Measurements from ENCODE around the gene MYO3B. TPM values are rescaled to one million over a fixed set of nuclear protein-coding genes. Genes with fewer than 3 reads are reported as not detected.

MYO3B gene
- total RNA-seq, 1 experiment from 2014 or later = 0.63 TPM

DNA sequence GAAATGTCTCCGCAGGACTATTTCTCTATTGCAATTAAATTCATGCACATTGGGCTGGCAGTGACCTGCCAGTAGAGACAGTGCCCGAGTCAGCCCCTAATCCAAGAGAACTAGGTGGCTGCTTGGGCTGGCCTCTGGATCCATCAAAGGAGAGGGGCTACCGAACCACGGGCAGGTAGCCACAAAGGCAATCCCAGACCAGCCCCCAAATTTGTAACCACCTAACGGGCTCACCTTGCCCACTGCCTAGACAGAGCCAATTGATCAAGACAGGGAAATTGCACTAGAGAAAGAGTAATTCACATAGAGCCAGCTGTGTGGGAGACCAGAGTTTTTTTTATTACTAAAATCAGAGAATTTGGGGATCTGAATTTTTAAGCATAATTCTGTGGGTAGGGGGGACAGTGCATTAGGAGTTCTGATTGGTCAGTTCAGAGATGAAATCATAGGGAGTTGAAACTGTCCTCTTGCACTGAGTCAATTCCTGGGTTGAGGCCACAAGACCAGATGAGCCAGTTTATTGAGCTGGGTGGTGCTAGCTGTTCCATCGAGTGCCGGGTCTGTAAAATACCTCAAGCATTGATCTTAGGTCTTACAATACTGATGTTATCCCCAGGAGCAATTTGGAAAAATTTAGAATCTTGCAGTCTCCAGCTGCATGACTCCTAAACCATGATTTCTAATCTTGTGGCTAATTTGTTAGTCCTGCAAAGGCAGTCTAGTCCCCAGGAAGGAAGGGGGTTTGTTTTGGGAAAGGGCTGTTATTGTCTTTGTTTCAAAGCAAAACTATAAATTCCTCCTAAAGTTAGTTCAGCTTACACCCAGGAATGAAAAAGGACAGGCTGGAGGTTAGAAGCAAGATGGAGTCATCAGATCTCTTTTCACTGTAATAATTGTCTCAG, 276.8 kb downstream of the MYO3B start:
- H3K18ac ChIP-seq (ENCODE audit: insufficient read length, low read depth, low read length) = no peak overlapping the region

More for the DNA sequence above, 276.8 kb downstream of the MYO3B start:
- TF ChIP-seq, protein P1, sequence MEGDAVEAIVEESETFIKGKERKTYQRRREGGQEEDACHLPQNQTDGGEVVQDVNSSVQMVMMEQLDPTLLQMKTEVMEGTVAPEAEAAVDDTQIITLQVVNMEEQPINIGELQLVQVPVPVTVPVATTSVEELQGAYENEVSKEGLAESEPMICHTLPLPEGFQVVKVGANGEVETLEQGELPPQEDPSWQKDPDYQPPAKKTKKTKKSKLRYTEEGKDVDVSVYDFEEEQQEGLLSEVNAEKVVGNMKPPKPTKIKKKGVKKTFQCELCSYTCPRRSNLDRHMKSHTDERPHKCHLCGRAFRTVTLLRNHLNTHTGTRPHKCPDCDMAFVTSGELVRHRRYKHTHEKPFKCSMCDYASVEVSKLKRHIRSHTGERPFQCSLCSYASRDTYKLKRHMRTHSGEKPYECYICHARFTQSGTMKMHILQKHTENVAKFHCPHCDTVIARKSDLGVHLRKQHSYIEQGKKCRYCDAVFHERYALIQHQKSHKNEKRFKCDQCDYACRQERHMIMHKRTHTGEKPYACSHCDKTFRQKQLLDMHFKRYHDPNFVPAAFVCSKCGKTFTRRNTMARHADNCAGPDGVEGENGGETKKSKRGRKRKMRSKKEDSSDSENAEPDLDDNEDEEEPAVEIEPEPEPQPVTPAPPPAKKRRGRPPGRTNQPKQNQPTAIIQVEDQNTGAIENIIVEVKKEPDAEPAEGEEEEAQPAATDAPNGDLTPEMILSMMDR (conservative IDR thresholded peaks at IDR 0.05) = no peak
- Histone ChIP-seq H2AFZ (ENCODE audit: low read length) (no peak overlapping the region), H2BK12ac (ENCODE audit: insufficient read length, low read depth, low read length) (no peak overlapping the region), H2BK120ac (ENCODE audit: low read depth, low read length, poor library complexity, severe bottlenecking) (no peak overlapping the region), H3K14ac (ENCODE audit: insufficient read depth, low read length) (no peak overlapping the region), H3K27ac (ENCODE audit: insufficient read length, low read depth, low read length) (no peak overlapping the region), H3K23ac (ENCODE audit: insufficient read length, low read depth, low read length) (no peak overlapping the region), H2BK5ac (ENCODE audit: insufficient read length, low read length) (no peak overlapping the region), H2AK5ac (ENCODE audit: insufficient read length, low read length) (no peak overlapping the region), H2BK20ac (ENCODE audit: low read depth, low read length, poor library complexity, severe bottlenecking) (no peak overlapping the region), H3K4me2 (ENCODE audit: insufficient read depth, insufficient read length, low read length) (no peak overlapping the region), H3K4me1 (ENCODE audit: insufficient read depth, low read length) (no peaks in the 10 kb centered on the region), H2BK15ac (ENCODE audit: low read depth, low read length) (no peak overlapping the region), H3K79me2 (ENCODE audit: insufficient read depth, low read length) (no peaks in the 10 kb centered on the region), H3K23me2 (ENCODE audit: insufficient read length, low read depth, low read length, poor library complexity, severe bottlenecking) (no peaks in the 10 kb centered on the region), H4K91ac (ENCODE audit: insufficient read length, low read depth, low read length) (no peak overlapping the region), H3K79me1 (ENCODE audit: insufficient read depth, low read depth, low read length, poor library complexity, severe bottlenecking) (no peaks in the 10 kb centered on the region), H3K56ac (ENCODE audit: insufficient read length, low read depth, low read length) (no peak overlapping the region), H3K9me3 (ENCODE audit: control insufficient read depth, low read depth, low read length) (no peaks in the 10 kb centered on the region), H4K8ac (replicated peaks; ENCODE audit: insufficient read length, low read depth, low read length) (no peak overlapping the region), H4K20me1 (ENCODE audit: control insufficient read depth, insufficient read depth, insufficient read length) (no peaks in the 10 kb centered on the region), H3T11ph (ENCODE audit: low read length) (no peak overlapping the region), H3K27me3 (ENCODE audit: insufficient read depth, low read length) (no peaks in the 10 kb centered on the region), H4K5ac (ENCODE audit: insufficient read length, low read depth, low read length) (no peak overlapping the region), H3K9ac (ENCODE audit: extremely low read depth, insufficient read length, low read length) (no peak overlapping the region), H3K4ac (ENCODE audit: low read depth, low read length) (no peak overlapping the region)
- H3K4me3 Mint-ChIP-seq = no peak overlapping the region
- no peaks in the 10 kb centered on the region; a peak in 1 of 4 replicates for H3K4me1 Mint-ChIP-seq
- no peak for DNase-seq
- WGBS (ENCODE audit: extremely low coverage, insufficient read length, low lambda C conversion rate) = no CpG with 5 or more reads among the region's 7 CpGs
- H3K27ac Mint-ChIP-seq = no peak overlapping the region
- peaks cover 10% of the 10 kb centered on the region; the same call in 1 of the 2 replicates for H3K27me3 Mint-ChIP-seq (ENCODE audit: low read depth)
- peaks cover 9 to 25% (median 15%) of the 10 kb centered on the region in 3 experiments for H3K36me3 Mint-ChIP-seq (ENCODE audit: insufficient read depth in 1 of 3, low read depth in 3 of 3)
- H3K9me3 Mint-ChIP-seq = peaks cover 19 to 21% of the 10 kb centered on the region in 2 experiments

Data from H9 (cell line).